Activated CD4-positive, alpha-beta T cell treated with anti-CD3 and anti-CD28 coated beads, Interleukin-10, Interleukin-2, amounts not matched to agents 100 ng/mL and 50 ng/mL, durations not matched to agents 16 hours and 8 hours (primary cell): ENCODE data around the gene CXCL16.

Source experiments
- DNase-seq: peaks from one replicate; pipeline ENCODE4 v3.0.0-alpha.2; 2020

The CXCL16 gene

DNA sequence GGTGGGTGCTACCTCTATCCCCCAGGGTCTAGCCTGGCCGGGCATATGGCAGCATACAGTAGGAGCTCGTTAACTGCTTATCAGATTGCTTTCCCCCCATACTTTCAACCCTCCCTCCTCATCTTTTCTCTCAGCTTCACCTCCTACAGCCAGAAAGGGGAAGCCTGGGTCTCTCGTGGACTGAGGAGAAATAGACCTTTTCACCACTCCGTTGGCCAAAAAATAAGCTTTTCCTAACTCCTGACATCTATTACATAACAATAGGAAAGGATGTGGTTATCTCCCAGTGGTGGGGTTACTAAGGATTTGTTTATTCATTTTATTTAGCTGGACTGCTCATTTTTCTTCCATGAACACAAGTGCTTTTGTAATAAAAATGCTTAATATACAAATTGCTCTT is 9.0 kb upstream of the CXCL16 start:
- DNase-seq = no peak

DNA sequence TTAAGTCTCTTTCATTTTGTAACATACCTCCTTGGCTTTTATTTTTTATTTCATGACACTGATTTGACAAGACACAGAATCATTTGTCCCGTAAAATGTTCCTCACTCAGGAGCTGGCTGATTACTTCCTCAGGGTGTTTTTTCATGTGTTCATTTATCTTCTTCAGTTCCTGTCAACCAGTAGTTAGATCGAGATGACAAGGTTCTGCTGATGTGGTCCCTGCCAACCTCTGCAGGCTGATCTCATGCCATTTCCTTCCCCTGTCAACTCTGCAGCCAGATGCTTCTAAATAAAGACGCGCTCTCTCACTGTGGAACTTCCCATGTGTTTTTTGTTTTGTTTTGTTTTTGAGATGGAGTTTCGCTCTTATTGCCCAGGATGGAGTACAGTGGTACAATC is 8.1 kb upstream of the CXCL16 start:
- peak; percentile 68 for DNase-seq

DNA sequence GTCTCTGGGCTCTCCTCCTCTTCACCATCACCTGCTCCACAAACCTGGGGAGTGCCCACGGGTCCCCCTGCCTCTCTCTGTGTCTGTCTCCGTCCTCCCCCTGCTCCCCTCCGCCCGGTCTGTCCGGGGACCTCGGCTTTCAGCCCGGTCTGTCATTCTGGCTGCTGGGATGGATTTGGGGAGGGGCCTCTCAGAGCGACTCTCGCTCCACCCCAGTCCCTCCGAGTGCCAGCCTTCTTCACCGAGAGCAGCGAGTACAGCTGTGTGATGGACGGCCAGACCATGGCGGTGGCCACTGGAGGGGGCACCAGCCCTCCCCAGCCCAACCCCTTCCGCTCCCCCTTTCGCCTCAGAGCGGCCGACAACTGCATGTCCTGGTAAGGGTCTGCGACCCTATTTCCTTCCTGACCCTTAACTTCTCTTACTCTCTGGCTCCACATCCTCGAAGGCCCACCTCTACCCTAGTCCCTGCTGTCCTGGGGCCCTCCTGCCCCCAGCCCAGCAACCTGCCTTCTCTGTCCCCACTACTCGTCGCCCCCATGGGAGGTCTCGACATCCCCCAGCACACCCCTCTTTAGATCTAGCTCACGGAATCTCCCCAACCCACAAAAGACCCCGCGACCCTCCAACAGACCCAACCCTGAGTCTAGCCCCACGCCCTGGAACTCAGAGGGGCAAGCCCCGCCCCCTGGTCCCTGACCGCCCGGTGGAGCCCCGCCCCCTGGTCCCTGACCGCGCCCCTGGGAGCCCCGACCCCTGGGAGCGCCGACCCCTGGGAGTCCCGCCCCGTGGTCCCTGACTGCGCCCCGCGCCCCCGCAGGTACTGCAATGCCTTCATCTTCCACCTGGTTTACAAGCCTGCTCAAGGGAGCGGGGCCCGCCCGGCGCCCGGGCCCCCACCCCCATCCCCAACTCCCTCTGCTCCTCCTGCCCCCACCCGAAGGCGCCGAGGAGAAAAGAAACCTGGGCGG is 5.6 kb upstream of the CXCL16 start:
- DNase-seq = no peak

DNA sequence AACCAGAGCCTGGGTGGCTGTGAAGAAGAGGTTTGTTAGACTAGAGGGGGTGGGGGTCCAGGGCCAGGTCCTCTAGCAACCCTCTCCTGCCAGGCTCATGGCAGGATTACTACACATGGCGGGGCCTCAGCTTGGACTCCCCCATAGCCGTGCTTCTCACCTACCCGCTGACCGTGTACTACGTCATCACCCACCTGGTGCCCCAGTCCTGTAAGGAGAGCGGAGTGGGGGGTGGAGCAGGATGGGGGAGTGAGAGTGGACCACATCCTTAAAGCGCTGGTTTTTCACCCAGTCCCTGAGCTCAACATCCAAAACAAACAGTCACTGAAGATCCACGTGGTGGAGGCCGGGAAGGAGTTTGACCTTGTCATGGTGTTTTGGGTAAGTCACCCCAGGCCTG is 4.2 kb upstream of the CXCL16 start:
- DNase-seq = no peak

DNA sequence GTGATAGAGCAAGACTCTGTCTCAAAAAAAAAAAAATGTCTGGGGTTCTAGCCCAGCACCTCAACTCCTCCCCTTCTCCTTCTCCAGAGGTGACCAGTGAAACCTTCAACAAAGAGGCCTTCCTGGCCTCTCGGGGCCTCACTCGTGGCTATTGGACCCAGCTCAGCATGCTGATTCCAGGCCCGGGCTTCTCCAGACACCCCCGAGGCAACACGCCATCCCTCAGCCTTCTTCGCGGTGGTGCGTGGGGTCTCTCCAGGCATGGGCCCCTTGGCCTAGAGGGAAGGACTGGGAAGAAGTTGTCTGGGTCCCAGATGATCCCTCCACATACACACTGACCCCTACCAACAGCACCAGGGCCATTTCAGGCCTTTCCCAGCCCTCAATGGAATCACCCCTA is 3.5 kb upstream of the CXCL16 start:
- no peak for DNase-seq

DNA sequence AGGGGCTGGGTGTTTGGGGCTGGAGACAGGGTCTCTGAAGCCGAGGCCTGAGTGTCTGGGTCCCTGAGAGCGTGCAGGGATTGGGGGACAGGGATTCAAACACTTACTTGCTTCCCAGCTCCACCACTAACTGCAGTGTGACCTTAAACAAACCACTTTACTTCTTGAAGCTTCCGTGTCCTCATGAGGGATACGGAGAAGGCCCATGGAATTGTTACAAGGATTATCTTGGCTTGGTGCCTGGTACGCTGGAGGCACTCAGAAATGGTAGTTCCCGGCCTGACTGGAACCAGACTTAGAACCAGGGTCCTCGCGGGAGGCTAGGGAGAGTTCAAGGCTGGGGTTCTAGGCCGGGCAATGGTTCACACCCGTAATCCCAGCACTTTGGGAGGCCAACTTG is 2.9 kb upstream of the CXCL16 start:
- DNase-seq = no peak

DNA sequence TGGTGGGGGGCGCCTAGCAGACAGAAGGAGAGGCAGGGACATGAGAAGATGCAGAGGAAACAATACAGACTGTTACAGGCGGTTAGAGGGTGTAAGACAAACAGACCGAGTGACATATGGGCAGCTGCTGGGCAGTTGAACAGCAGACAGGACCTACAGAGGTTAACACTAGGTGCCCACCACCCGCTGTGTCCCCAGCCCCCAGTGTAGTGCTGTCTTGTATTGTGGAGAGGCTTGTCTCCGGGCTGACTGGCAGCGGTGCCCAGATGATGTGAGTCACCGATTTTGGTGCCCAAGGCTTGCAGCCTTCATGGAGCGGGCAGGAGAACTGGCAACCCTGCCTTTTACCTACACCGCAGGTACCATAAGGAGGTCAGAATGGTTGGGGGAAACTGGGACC is 2.4 kb upstream of the CXCL16 start:
- no peak for DNase-seq

DNA sequence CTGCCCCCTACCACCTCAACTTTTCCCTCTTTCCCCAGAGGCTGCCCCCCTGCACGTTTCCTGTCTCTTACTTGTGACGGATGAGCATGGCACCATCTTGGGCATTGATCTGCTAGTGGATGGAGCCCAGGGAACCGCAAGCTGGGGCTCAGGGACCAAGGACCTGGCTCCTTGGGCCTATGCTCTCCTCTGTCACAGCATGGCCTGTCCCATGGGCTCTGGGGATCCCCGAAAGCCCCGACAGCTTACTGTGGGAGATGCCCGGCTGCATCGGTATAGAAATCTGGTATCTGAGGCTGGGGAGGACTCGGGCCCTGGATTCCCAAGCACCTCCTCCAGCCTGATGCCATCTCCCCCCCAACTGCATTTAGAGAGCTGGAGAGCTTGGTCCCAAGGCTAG is 1.8 kb upstream of the CXCL16 start:
- DNase-seq = no peak

DNA sequence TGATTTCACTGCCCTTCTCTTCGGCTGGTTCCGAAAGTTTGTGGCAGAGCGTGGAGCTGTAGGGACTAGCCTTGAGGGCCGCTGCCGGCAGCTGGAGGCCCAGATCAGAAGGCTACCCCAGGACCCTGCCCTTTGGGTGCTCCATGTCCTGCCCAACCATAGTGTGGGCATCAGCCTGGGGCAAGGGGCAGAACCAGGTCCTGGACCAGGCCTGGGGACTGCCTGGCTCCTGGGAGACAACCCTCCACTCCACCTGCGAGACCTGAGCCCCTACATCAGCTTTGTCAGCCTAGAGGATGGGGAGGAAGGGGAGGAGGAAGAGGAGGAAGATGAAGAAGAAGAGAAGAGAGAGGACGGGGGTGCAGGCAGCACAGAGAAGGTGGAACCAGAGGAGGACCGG is 856 bp upstream of the CXCL16 start:
- DNase-seq = no peak

DNA sequence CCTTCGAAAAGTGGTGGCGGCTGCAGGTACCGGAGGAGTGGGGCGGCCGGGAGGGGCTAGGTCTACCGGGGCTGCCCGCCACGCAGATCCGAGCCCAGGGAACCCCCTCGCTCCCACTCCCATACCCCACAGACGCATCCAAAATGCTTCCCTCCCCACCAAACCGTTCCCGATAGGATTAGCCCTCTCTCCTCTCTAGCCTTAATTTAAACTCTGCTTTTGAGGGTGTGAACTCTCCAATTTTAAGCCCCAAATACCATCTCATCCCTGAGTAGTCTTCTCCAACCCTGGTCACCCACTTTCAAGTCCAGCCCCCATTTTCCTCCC is 260 bp upstream of the CXCL16 start:
- DNase-seq = no peak

DNA sequence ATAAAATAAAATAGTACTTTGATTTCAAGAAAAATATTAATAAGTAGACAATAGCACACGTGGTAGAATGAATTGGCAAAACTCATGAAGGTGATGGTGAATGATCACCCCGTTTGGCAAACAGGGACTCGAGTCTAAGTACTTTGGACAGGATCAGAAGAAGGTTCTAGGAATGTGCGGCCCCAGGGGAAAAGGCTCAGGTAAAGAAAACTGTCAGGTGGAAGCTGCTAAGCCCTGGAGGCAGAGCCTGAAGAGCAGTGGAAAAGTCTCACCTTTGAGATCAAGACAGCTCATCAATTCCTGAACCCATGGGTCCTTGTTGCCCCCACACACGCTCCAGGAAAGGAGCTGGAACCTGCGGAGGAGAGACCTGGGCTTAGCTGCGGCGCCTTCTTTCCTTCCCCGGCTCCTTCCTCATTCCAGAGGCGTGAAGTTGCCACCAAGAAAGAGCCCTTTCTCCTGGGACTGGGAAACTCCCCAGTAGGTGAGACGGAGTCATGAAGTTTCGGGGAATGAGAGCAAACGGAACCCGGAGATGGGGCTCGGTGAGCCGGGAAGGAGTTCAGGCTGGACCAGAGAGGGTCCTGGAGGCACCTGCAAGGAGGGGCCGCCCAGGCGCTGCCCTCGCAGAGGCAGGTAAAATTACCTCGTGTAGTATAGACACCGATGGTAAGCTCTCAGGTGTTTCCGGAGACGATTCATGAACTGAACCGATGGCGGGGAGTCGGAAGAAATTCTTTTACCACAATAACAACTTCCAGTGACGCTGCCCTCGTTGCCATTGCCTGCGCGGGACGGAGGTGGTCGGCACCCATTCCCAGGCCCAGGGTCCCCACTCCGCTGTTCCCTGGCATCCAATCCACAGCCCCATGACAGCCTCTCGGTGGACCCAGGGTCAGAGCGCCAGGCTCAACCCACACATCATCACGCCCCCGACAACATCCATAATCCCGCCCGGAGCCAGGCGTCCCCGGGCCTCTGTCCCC is 1.3 kb downstream of the CXCL16 start:
- DNase-seq = no peak

DNA sequence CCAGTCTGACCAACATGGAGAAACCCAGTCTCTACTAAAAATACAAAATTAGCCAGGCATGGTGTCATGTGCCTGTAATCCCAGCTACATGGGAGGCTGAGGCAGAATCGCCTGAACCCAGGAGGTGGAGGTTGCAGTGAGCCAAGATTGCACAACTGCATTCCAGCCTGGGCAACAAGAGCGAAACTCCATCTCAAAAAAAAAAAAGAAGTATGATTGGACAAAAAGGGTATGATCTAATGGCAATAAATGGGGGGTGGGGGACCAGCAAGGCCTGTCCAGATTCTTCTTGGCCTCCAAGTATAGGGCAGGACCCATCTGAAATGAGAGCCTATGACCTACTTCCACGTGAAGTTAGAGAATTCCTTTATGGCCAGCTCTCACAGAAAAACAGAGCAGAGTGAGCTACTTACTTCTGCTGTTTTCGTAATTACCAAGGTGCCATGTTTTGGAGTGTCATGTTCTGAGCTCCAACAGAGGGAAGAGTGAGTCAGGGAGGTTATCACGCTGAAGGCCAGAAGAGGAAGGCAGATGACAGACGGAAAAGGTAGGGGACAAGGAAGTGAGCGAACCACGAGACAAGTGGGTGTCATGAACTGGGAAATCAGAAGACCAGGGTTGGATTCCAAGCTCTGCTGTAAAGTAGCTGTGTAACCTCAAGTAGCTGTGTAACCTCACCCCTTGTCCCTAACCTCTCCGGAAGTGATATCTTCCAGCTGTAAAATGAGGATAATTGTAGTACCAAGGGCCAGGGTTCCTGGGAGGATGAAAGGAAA is 3.7 kb downstream of the CXCL16 start:
- DNase-seq = no peak

DNA sequence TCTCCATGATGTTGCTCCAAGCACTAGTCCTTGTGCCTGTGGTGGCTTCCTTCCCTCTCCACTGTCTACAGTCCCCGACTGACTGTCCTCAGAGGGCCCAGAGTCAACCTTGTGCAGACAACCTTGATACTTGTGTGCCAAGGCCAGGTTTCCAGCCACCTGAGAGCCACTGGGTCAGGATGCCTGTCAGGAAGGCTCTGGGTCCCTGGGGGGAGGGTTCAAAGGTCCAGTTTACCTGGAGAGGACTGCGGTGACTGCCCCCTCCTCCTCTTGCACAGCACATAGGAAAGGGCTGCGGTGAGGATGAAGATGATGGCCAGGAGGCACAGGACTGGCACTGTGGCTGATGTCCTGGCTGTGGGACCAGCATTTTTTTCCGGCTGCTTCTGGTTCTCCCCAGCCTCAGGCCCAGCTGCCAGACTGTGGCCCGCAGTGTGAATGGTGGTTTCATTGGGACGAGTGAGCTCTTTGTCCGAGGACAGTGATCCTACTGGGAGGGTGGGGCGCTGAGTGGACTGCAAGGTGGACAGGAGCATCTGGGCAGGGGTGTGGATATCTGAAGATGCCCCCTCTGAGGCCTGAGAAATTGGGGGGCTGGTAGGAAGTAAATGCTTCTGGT is 4.8 kb downstream of the CXCL16 start:
- no peak for DNase-seq

DNA sequence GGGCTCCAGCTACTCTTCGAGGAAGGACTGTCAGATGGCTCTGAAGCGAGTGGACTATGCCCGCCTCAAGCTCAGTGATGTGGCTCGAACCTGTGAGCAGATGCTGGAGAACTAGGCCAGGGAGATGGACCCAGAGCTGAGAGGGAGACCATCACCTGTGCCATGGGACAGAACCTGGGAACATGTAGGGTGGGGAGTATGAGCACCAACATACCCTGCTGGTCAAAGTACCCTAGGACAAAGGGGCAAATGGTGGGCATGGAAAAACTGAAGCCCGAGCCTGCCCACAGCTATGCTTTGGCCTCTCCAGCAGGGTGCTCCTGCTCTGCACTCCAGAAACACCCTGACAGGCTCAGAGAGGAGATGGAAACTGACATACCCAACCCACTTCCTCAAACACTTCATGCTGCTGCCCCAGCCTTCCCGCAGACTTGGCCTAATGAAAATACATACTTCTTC is 6.6 kb downstream of the CXCL16 start:
- peak; percentile 45 for DNase-seq

DNA sequence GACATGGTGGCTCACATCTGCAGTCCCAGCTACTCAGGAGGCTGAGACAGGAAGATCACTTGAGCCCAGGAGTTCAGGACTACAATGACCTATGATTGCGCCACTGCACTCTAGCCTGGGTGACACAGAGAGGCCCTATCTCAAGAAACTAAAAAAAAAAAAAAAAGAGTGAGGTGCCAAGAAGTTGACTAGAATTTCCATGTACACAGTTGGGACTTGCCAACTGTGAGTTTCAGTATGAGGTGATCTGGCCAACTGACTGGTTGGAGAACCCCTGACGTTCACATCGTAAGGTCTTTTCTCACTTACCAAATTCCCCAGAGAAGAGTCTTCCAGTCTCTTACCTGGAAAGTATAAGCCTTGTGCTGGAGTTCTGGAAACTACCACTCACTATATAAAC is 11.6 kb downstream of the CXCL16 start:
- peak; percentile 82 for DNase-seq

DNA sequence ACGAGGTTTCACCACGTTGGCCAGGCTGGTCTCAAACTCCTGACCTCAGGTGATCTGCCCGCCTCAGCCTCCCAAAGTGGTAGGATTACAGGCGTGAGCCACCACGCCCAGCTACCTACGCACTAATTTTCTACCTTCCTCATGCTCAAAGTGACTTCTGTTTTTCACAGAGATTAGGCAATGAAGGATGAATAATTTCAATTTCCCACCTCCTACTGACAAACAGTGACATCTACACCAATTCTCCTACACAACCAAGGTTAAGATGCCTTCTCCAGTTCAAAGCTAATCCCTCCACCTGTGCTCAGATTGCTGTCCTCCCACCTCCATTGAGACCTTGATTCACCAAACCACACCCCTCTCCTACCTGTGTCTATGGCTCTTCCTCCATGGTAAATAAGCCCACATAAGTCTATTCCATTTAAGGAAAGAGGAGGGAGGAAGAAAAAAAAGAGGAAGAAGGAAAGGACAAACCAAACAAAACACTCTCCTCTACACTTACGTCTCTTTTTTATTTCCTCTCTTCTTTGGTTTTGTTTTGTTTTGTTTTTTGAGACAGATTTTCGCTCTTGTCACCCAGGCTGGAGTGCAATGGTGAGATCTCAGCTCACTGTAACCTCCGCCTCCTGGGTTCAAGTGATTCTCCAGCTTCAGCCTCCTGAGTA is 13.9 kb downstream of the CXCL16 start:
- DNase-seq = no peak

DNA sequence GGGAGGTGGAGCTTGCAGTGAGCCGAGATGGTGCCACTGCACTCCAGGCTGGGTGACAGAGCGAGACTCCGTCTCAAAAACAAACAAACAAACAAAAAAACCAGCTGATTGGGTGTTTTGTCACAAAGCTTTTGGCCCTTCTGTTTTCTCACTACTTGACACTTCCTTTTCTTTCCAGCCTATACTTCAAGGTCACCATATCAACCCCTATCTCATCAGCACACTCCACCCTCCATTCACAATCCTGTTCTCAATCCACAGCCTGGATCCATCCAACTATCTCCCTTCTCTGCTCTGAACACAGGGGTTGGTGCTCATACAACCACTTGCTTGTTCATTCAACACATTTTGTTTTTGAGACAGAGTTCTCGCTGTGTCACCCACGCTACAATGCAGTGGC is 15.1 kb downstream of the CXCL16 start:
- no peak for DNase-seq

DNA sequence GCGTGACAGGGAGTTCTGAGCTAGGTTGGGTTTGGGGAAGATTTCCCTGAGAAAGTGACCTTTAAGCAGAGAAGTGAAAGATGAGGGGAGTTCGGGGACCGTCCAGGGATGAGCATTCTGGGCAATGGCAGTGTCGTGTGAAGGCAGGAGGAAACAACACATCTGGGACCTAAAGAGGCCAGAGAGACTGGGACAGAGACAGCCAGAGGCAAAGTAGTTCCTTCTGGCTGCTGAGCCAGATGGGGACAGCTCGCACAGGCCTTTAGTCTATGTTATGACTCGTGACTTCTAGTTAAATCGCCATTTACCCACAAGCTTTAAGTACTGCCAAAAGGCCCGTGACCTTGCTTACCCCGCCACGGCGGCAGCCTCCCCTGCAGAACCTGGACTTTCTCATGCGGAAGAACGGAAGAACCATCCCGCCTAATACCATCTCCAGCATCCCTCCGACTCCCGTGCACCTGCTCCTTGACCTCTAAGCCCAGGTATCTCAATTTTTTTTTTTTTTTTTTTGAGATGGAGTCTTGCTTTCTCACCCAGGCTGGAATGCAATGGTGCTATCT is 17.0 kb downstream of the CXCL16 start:
- DNase-seq = no peak

DNA sequence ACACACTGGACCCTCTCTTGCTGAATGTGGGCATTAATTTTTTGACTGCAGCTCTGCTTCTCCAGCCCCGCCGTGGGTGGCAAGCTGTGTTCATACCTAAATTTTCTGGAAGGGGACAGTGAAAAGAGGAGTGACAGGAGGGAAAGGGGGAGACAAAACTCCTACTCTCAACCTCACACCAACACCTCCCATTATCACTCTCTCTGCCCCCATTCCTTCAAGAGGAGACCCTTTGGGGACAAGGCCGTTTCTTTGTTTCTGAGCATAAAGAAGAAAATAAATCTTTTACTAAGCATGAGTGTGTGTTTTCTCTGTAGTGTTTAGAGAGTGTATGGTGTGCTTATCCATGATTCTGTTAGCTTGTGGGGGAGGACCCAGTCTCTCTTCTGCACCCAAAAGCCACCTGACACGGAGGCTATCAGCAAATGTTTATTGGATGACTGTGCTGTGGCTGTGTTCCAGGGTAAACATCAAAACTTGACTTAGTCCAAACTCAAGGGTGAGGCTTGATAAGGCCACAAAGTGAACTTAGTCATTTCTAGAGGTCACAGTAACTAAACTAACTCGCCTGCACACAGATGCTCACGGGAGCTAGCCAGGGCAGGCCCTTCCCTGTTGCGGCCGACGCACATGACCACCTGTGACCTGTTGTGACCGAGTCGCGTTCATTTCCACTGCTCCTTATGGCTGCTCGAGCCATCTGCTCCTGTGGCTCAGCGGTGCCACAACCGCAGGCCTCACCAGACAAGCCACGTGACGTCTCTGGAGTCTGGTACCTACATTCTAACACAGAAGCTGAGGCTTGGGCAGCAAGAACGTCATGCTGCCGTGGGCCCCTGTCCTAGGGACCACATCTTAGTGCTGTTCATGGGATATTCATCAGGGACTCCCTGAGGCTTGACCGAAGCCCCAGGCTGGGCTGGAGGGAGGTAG is 18.3 kb downstream of the CXCL16 start:
- peak; percentile 38 for DNase-seq

DNA sequence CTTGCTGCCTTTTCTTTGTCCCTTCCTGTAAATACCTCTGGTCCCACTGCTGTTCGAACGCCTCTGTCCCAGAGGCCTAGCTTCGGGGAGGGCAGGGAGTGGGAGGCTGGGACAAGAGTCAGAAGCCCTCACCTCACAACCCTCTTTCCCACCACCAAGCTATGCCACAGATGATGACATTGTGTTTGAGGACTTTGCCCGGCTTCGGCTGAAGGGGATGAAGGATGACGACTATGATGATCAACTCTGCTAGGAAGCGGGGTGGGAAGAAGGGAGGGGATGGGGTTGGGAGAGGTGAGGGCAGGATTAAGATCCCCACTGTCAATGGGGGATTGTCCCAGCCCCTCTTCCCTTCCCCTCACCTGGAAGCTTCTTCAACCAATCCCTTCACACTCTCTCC is 18.9 kb downstream of the CXCL16 start:
- DNase-seq = no peak
